Measurements from ENCODE around the gene HOXA3.

Gene HOXA3

GRCh38 chr7:27154369-27154768, 2.0 kb upstream of the HOXA3 start:
- no peak for DNase-seq

- DNase-seq = no peak
Measured at GRCh38 chr7:27153526-27153925, 1.1 kb upstream of the HOXA3 start.

DNA sequence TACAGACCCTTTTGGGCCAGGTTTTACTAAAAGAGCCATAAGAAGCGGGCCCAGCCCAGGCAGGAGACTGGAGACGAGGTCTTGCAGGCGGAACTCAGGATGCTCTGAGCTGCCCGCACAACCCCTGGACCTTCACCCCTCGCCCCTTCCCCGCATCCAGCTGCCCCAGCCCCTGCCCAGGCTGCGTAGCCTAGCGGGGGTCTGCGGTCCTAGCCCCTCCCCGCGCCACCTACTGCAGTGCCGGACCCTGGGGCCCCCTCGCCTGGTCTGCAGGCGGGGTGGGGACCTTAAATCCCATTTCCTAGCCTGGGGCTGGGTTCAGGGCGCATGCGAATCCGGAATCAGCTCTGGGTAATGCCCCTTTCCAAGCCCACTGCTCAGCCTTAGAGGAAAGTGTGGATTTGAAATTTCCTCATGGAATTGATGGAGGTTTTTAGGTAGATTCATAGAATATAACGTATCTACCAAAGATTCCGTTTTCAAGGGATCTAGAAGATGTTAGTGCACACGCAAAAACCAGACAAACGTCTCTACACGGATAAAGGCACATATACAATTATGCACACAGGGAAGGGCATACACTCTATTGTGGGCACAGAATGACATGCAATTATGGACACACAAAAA, 546 bp upstream of the HOXA3 start:
- DNase-seq = no peak

GRCh38 chr7:27151341-27151930, 947 bp downstream of the HOXA3 start:
- no peak for DNase-seq

- DNase-seq = peak; percentile 70
Measured at GRCh38 chr7:27150568-27151340, 1.6 kb downstream of the HOXA3 start.

GRCh38 chr7:27149842-27150567, 2.4 kb downstream of the HOXA3 start:
- DNase-seq = no peak

GRCh38 chr7:27148756-27149641, 3.4 kb downstream of the HOXA3 start:
- DNase-seq = no peak

DNA sequence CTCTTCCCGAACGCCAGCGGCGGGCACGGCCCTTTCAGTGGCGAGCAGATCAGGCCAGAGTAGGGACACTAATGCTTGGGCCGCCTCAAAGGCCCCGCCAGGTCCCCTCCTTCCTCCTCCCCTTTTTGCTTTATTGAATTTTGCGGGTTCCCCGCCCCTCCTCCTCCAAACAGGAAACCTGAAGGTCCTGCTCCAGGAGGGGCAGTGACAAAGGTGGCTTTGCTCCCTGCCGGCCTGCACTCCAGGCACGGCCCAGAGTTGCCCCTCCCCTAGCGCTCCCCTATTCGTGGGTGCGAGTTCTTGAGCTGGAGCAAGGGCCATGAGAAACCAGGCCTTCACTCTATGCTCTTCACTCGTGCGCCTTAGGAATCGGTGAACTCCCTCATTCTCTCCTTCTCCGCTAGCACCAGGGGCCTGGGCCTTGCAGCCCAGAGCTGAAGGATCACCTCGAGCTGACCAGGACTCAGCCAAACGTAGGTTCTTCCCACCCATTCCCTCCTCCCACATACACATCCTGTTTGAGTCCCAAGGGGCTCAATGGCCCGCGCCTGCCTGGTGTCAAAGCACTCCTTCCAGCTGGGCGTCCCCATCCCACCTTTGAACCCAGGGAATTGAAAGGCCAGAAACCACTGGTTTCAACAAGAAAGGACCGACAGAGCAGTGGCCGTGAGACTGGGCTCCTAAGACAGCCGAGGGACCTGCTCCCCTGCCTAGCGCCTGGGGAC, 4.2 kb downstream of the HOXA3 start:
- no peak for DNase-seq

- DNase-seq = no peak
Measured at GRCh38 chr7:27147199-27148030, 5.0 kb downstream of the HOXA3 start, which contains the start of gene HOXA6. HOXA6 (minus strand) TSS chr7:27147774; CDS start chr7:27147749, 25 bp downstream.

DNA sequence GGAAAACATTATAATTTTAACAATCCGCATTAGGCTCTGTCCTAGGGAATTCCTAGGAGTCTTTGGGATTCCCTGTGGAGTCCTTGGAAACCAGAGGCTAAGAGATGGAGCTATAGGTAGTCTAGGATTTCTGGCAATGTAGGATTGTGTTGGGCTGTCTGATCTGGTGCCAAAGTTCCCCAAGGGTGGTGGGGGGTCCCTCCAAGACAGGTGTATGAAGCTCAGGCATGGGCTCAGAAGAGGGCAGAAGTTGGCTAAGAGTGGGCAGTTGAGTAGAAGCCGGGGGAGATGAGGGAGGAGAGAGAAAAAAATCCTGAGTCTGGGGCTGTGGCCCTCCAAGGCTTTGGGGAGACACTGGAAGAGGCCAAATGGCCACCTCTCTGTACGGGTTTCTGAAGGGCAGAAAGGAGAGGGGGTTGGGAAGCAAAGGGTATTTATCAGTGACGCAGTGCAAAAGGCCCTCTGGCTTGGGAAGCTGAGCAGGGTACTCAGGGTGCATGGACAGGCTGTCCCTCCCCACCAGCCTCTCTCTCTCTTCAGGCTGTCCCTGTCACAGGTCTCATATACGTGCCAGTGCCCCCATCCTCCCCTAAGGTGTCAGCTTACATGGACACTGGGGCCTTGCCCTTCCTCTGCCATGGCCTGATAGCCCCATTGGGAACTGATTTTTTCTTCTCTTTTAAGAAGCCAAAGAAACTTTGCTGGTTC, 5.7 kb downstream of the HOXA3 start:
- no peak for DNase-seq

GRCh38 chr7:27145914-27146412, 6.4 kb downstream of the HOXA3 start:
- no peak for DNase-seq

DNA sequence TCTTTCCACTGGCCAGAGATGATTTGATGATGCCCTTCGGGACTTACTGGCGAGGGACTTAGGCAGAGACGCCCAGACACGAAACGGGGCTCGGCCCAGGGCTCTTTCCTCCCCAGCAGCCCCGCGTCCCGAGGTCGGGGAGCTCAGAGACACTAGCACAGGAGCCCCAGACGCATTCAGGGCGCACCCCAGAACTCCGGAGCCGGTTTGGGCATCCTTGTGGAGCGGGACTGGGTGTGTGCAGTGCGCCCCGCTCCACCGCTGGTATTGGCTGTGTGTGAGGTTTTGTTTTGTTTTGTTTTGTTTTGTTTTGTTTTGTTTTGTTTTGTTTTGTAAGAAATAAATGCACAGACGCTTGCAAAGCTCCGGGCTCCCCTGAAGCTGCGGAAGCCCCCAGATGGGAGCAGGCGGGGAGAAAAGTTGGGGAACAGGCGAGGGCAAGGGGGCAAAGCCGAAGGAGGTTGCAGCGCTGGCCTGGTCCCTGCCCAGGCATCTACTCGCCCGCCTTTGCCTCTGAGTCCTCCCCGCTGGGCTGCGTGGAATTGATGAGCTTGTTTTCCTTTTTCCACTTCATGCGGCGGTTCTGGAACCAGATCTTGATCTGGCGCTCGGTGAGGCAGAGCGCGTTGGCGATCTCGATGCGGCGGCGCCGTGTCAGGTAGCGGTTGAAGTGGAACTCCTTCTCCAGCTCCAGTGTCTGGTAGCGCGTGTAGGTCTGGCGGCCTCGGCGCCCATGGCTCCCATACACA, 7.0 kb downstream of the HOXA3 start:
- DNase-seq = no peak

DNA sequence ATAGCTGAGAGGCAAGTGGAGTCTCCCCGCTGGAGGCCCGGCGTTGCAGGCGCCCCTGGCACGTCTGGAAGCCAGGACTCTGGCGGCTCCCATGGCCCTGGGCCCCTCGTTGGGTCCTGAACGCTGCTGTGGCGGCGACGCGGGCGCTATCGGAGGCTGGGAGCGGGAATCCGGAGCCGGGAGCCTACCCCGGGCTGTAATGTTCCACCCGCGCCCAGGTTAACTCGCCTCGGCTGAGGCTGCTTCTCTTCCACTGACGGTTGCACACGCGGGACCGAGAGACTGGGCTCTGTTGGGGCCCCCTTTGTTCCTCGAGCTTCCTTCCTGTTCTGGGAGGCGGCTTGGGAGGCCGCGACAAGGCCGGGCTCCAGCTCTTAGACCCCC, 7.6 kb downstream of the HOXA3 start:
- DNase-seq = no peak

- no peak for DNase-seq
Measured at GRCh38 chr7:27143950-27144780, 8.2 kb downstream of the HOXA3 start.

GRCh38 chr7:27143023-27143949, 9.1 kb downstream of the HOXA3 start, which contains the start of gene HOXA5:
HOXA5 (minus strand) TSS chr7:27143681; CDS start chr7:27143607, 74 bp downstream.
- DNase-seq = peak; percentile 85

DNA sequence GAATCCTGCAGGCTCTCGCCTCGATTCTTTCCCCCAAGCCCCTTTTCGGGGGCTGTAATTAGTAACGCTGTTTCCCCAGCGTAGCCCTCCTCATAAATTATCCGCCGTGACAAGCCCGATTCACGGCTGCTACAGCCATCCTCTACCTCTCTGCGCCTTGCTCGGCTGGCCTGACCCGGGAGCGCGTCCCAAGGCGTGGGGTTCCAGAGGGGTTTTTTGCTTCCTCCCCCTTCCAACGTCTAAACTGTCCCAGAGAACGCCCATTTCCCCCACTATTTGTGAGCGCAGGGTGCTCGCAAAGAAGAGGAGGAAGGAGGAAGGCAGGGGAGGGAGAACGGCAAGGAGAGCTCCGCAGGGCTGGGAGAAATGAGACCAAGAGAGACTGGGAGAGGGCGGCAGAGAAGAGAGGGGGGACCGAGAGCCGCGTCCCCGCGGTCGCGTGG, 9.8 kb downstream of the HOXA3 start:
- no peak for DNase-seq
